DND-41 (cell line): ENCODE measurements around the gene PDLIM4.

Experiments
- ATAC-seq: fragments of 200-7000 bp; cut with Tn5 transposase; 3 replicates; pipeline ENCODE4 v1.9.1; 2021; ENCODE audit warnings: low read depth; ENCODE audit not compliant: insufficient read depth
- DNase-seq: peaks from one replicate; pipeline ENCODE4 v3.0.0-alpha.2; 2020
- H2AFZ ChIP-seq: 2 replicates; pipeline ENCODE4 v1.6.0; 2012; ENCODE audit warnings: low read depth, low read length
- H3K27ac ChIP-seq: 2 replicates; pipeline ENCODE4 v1.5.1; 2012; ENCODE audit warnings: low read length, inconsistent platforms
- H3K27me3 ChIP-seq: fragments of 200-600 bp; sonication (generic); 2 replicates; pipeline ENCODE4 v1.6.0; 2012; ENCODE audit warnings: low read length, mild to moderate bottlenecking, inconsistent platforms; ENCODE audit not compliant: insufficient read depth, poor library complexity
- H3K36me3 ChIP-seq: 2 replicates; pipeline ENCODE4 v1.5.1; 2012; ENCODE audit warnings: low read length, inconsistent platforms; ENCODE audit not compliant: insufficient read depth
- H3K4me1 ChIP-seq: 2 replicates; pipeline ENCODE4 v1.5.1; 2012; ENCODE audit warnings: mild to moderate bottlenecking, low read length; ENCODE audit not compliant: insufficient read depth
- H3K4me2 ChIP-seq: 2 replicates; pipeline ENCODE4 v1.6.0; 2012; ENCODE audit warnings: mild to moderate bottlenecking, moderate library complexity, low read length, inconsistent platforms; ENCODE audit not compliant: insufficient read depth
- H3K4me3 ChIP-seq, 2 experiments: fragments of 200-600 bp in 1 of 2; shearing (Covaris generic) in 1 of 2; 2 replicates each; pipeline ENCODE4 v1.5.1; 2012 to 2016; ENCODE audit warnings: inconsistent platforms in 2 of 2, low read length in 2 of 2, mild to moderate bottlenecking in 2 of 2, low read depth in 1 of 2, moderate library complexity in 1 of 2
- H3K79me2 ChIP-seq: 2 replicates; pipeline ENCODE4 v1.6.0; 2012; ENCODE audit warnings: low read length, inconsistent platforms; ENCODE audit not compliant: insufficient read depth
- H3K9ac ChIP-seq: 2 replicates; pipeline ENCODE4 v1.6.0; 2012; ENCODE audit warnings: low read depth, mild to moderate bottlenecking, inconsistent platforms, low read length, moderate library complexity
- H3K9me3 ChIP-seq: 2 replicates; pipeline ENCODE4 v1.5.1; 2012; ENCODE audit warnings: low read length, moderate library complexity, mild to moderate bottlenecking, inconsistent platforms; ENCODE audit not compliant: insufficient read depth, severe bottlenecking
- H4K20me1 ChIP-seq: 2 replicates; pipeline ENCODE4 v1.6.0; 2012; ENCODE audit warnings: low read length; ENCODE audit not compliant: insufficient read depth
- EZH2 ChIP-seq: IDR thresholded peaks from 3 replicates; pipeline ENCODE4 v1.6.1; 2012; ENCODE audit warnings: borderline replicate concordance, low read depth, mild to moderate bottlenecking, moderate library complexity, low read length, inconsistent platforms; ENCODE audit not compliant: severe bottlenecking
- TF ChIP-seq, protein P1 (sequence below): IDR thresholded peaks from 2 replicates; pipeline ENCODE4 v1.5.1; 2012; ENCODE audit warnings: borderline replicate concordance, low read length, moderate library complexity, mild to moderate bottlenecking; ENCODE audit not compliant: poor library complexity, severe bottlenecking; ENCODE audit errors: extremely low read depth

PDLIM4 gene

GRCh38 chr5:132297211-132297940, 39.9 kb downstream of the PDLIM4 start:
- DNase-seq (no peak), ATAC-seq (no peak)
- H3K4me3 ChIP-seq: no peak overlapping the region
- no peak overlapping the region for H3K27ac ChIP-seq
- no peaks in the 10 kb centered on the region for H3K36me3 ChIP-seq
- no peak overlapping the region for H3K4me2 ChIP-seq
- H2AFZ ChIP-seq: no peak overlapping the region
- H3K79me2 ChIP-seq: no peaks in the 10 kb centered on the region
- H3K9me3 ChIP-seq: no peaks in the 10 kb centered on the region
- TF ChIP-seq, protein P1, sequence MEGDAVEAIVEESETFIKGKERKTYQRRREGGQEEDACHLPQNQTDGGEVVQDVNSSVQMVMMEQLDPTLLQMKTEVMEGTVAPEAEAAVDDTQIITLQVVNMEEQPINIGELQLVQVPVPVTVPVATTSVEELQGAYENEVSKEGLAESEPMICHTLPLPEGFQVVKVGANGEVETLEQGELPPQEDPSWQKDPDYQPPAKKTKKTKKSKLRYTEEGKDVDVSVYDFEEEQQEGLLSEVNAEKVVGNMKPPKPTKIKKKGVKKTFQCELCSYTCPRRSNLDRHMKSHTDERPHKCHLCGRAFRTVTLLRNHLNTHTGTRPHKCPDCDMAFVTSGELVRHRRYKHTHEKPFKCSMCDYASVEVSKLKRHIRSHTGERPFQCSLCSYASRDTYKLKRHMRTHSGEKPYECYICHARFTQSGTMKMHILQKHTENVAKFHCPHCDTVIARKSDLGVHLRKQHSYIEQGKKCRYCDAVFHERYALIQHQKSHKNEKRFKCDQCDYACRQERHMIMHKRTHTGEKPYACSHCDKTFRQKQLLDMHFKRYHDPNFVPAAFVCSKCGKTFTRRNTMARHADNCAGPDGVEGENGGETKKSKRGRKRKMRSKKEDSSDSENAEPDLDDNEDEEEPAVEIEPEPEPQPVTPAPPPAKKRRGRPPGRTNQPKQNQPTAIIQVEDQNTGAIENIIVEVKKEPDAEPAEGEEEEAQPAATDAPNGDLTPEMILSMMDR: no peak
- no peak for TF ChIP-seq EZH2
- peaks cover 34% of the 10 kb centered on the region for H3K27me3 ChIP-seq
- peaks cover 31% of the 10 kb centered on the region for H3K4me1 ChIP-seq
- H4K20me1 ChIP-seq: no peaks in the 10 kb centered on the region
- no peak overlapping the region for H3K9ac ChIP-seq

DNA sequence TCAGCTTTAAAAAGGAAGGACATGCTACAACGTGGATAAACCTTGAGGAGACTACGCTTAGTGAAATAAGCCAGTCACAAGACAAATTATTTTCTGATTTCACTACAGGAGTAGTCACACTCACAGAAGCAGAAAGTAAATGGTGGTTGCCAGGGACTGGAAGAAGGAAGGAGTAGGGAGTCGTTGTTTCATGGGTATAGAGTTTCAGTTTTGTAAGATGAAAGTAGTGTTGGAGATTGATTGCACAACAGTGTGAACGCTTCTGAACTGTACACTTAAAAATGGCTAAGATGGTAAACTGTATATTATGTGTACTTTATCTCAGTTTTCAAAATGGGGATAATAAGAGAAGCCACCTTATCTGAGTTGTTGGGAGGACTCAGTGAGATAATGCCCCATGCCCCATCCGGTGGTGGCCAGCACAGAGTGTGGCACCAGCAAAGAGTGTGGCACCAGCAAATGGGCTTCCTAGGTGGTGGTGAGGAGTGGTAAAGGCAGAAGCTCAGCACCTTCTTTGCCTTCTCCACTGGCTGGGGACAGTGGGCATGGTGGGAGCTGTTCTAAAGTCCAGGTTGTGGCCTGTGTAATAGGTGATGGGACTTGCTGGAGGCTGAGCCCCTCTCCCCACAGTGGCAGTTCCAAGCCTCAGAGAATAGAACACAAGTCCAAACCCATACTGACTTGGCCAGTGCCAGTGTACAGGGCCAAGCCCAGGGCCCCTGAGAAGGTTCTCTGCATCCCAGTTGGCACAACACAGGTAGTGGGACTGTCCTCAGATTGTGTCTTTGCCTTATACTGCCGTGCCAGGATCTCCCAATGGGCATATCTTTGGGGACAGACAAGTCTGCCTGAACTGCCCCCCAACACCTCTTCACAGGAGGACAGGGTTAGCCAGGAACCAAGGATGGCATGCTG, 41.1 kb downstream of the PDLIM4 start:
- Histone ChIP-seq H3K4me3 (no peak overlapping the region), H3K9ac (no peak overlapping the region)
- no peak for DNase-seq

GRCh38 chr5:132299917-132300316, 42.4 kb downstream of the PDLIM4 start:
- no peak overlapping the region for H3K4me2 ChIP-seq
- H2AFZ ChIP-seq: no peak overlapping the region
- no peak overlapping the region for H3K4me3 ChIP-seq
- no peak overlapping the region for H3K9ac ChIP-seq
- no peaks in the 10 kb centered on the region for H4K20me1 ChIP-seq
- H3K4me1 ChIP-seq: peaks cover 8% of the 10 kb centered on the region
- no peak overlapping the region for H3K27ac ChIP-seq
- ATAC-seq (no peak), DNase-seq (no peak)
- no peaks in the 10 kb centered on the region for H3K36me3 ChIP-seq
- TF ChIP-seq, protein P1: no peak
- no peak for TF ChIP-seq EZH2
- H3K9me3 ChIP-seq: no peaks in the 10 kb centered on the region
- H3K79me2 ChIP-seq: no peaks in the 10 kb centered on the region
- peaks cover 24% of the 10 kb centered on the region for H3K27me3 ChIP-seq

More for the DNA sequence above, 41.1 kb downstream of the PDLIM4 start:
- Histone ChIP-seq H4K20me1 (no peaks in the 10 kb centered on the region), H3K27me3 (peaks cover 31% of the 10 kb centered on the region), H2AFZ (no peak overlapping the region), H3K4me1 (peaks cover 20% of the 10 kb centered on the region), H3K4me2 (no peak overlapping the region), H3K36me3 (no peaks in the 10 kb centered on the region), H3K9me3 (no peaks in the 10 kb centered on the region), H3K27ac (no peak overlapping the region), H3K79me2 (no peaks in the 10 kb centered on the region)
- TF ChIP-seq, protein P1: no peak
- no peak for TF ChIP-seq EZH2
- ATAC-seq: no peak
